Mucosa of rectum (tissue), 2 donors: Measurements from ENCODE around the gene NRXN3.

Experiments used
- H3K27ac ChIP-seq, 2 donors: one replicate each; pipeline ENCODE4 v1.7.0; 2013; ENCODE audit warnings: inconsistent platforms in 2 of 2, low read depth in 2 of 2, low read length in 2 of 2
- H3K27me3 ChIP-seq, 2 donors: one replicate each; pipeline ENCODE4 v1.7.0; 2013; ENCODE audit warnings: low read length in 2 of 2; ENCODE audit not compliant: control insufficient read depth in 2 of 2, insufficient read depth in 2 of 2
- H3K36me3 ChIP-seq, 2 donors: one replicate each; pipeline ENCODE4 v1.7.0; 2013; ENCODE audit warnings: low read length in 2 of 2; ENCODE audit not compliant: control insufficient read depth in 2 of 2, insufficient read depth in 2 of 2
- H3K4me1 ChIP-seq, 2 donors: one replicate each; pipeline ENCODE4 v1.7.0; 2013; ENCODE audit warnings: low read length in 2 of 2, mild to moderate bottlenecking in 1 of 2; ENCODE audit not compliant: control insufficient read depth in 2 of 2, insufficient read depth in 2 of 2
- H3K4me3 ChIP-seq, 2 donors: one replicate each; pipeline ENCODE4 v1.7.0; 2013; ENCODE audit warnings: low read length in 2 of 2
- H3K9ac ChIP-seq, 2 donors: one replicate each; pipeline ENCODE4 v1.7.0; 2013; ENCODE audit warnings: low read length in 2 of 2, low read depth in 1 of 2, mild to moderate bottlenecking in 1 of 2
- H3K9me3 ChIP-seq, 2 donors: one replicate each; pipeline ENCODE4 v1.7.0; 2013; ENCODE audit warnings: low read length in 2 of 2; ENCODE audit not compliant: control insufficient read depth in 2 of 2
- donor health status: healthy.
- donor health status: Normal muscosa, but diverticular disease.

NRXN3 gene

DNA sequence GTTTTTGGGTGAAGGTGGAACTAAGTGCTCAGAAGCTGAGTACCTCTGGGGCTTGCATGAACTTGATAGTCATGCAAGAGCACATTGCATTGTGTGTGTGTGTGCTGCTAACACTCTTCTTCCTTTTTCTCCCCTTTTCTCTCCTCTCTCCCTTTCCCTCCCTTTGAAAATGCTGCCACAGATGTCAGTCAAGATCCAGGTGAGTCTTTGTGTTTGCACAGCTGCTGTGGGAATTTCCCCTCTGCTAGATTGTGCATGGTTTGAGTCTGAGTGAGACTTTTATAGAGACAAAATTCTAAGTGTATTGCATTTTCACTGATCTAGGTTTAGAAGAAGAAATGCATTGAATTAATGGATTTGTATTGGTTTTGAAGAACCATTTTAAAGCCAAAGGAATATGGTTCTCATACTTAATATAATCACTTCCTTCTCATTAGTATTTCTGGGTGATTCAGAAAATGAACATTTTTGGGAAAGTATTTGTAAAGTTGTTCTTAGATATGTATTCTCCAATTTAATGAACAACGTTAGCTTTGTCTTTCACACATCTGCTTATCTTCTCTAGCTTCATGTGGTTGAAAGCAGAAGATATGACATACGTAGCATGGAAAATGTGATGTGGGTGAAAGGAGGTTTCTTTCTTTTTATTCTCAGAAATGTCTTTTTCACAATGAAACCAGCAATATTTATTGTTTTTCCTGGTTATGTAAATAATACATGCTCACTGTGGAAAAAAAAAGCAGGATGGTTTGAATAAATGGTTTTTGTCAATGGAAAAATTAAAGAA is 108.5 kb downstream of the NRXN3 start:
- no peaks in the 10 kb centered on the region for H3K4me1 ChIP-seq
- no peaks in the 10 kb centered on the region for H3K36me3 ChIP-seq
- H3K27ac ChIP-seq, result no peak overlapping the region
- no peak overlapping the region for H3K4me3 ChIP-seq
- H3K27me3 ChIP-seq, result no peaks in the 10 kb centered on the region
- no peak overlapping the region for H3K9ac ChIP-seq
- no peaks in the 10 kb centered on the region for H3K9me3 ChIP-seq

DNA sequence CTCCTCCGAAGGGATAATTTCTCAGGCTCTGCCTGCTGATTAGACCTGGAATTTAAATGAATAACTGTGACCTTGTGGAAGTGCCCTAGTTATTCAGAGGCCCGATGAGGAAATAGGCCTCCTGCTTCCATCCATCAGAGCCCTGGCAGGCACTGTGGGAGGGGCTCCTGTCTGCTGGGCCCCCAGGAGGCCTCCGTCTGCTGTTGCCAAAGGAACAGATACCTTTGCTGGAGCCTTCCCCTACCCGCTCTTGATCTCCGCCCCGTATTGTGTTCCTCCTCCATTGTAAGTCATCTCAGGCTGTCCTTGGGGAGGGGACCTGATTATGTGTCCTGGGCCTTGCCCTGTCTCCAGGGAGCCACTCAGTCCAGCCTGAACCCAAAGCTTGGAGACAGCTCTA is 112.3 kb downstream of the NRXN3 start:
- no peak overlapping the region for H3K9ac ChIP-seq
- H3K27me3 ChIP-seq, result no peaks in the 10 kb centered on the region
- no peaks in the 10 kb centered on the region for H3K36me3 ChIP-seq
- no peaks in the 10 kb centered on the region for H3K9me3 ChIP-seq
- H3K4me3 ChIP-seq, result no peak overlapping the region
- H3K4me1 ChIP-seq, result no peaks in the 10 kb centered on the region
- H3K27ac ChIP-seq, result no peak overlapping the region

- H3K36me3 ChIP-seq, result no peaks in the 10 kb centered on the region
- no peak overlapping the region for H3K9ac ChIP-seq
- H3K27me3 ChIP-seq, result no peaks in the 10 kb centered on the region
- no peaks in the 10 kb centered on the region for H3K4me1 ChIP-seq
- H3K4me3 ChIP-seq, result no peak overlapping the region
- no peaks in the 10 kb centered on the region for H3K9me3 ChIP-seq
- no peak overlapping the region for H3K27ac ChIP-seq
Measured at GRCh38 chr14:78286210-78286609, 116.0 kb downstream of the NRXN3 start.

DNA sequence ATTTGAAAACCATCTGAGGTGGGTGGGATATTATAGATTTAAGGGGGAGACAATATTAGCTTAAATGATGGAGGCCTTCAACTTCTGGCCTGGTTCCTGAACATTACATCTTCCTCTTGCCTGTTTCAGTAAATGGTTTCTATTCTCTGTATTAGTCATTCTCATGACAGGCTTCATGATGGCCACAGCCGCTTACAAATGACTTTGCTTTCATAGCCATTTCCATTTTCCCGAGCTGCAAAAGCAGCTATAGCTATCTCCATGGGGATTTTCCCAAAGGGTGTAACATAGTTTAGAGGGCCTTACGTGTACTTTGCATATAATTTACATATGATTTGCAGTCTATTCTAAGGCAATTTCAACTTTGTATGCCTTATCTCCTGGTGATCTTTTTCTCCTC is 121.8 kb downstream of the NRXN3 start:
- no peaks in the 10 kb centered on the region for H3K9me3 ChIP-seq
- H3K9ac ChIP-seq, result no peak overlapping the region
- no peak overlapping the region for H3K4me3 ChIP-seq
- H3K27me3 ChIP-seq, result no peaks in the 10 kb centered on the region
- no peak overlapping the region for H3K27ac ChIP-seq
- H3K36me3 ChIP-seq, result no peaks in the 10 kb centered on the region
- no peaks in the 10 kb centered on the region for H3K4me1 ChIP-seq

- no peak overlapping the region for H3K4me3 ChIP-seq
- H3K27ac ChIP-seq, result no peak overlapping the region
- H3K9ac ChIP-seq, result no peak overlapping the region
- no peaks in the 10 kb centered on the region for H3K4me1 ChIP-seq
- H3K36me3 ChIP-seq, result no peaks in the 10 kb centered on the region
- H3K27me3 ChIP-seq, result peaks cover 0 to 3% of the 10 kb centered on the region in 2 donors
- H3K9me3 ChIP-seq, result no peaks in the 10 kb centered on the region
Measured at GRCh38 chr14:78297858-78298257, 127.7 kb downstream of the NRXN3 start.

DNA sequence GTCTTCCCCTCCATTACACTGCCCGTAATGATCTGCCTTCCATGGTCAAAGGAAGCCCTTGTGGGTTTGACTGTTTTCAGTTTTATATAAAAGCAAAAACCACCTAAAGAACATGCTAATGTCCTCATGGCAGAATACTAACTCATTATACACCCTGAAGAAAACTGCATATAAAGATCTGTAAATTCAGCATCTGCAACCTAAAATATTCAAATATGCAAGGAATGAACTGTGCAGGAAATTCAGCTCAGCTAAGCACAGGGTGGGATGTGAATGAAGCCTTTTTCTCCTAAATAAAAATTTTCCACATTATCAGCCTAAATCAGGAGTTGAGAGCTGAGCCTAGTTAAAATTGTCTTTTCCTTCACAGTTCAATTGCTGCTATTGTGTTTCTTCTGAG is 128.1 kb downstream of the NRXN3 start:
- Histone ChIP-seq H3K4me3 (no peak overlapping the region), H3K4me1 (no peaks in the 10 kb centered on the region), H3K36me3 (no peaks in the 10 kb centered on the region), H3K9me3 (no peaks in the 10 kb centered on the region), H3K27ac (no peak overlapping the region), H3K27me3 (peaks cover 0 to 3% of the 10 kb centered on the region in 2 donors), H3K9ac (no peak overlapping the region)

- Histone ChIP-seq H3K27me3 (peaks cover 0 to 3% of the 10 kb centered on the region in 2 donors), H3K4me3 (no peak overlapping the region), H3K36me3 (no peaks in the 10 kb centered on the region), H3K9me3 (no peaks in the 10 kb centered on the region), H3K9ac (no peak overlapping the region), H3K27ac (no peak overlapping the region), H3K4me1 (no peaks in the 10 kb centered on the region)
Measured at GRCh38 chr14:78302841-78303240, 132.7 kb downstream of the NRXN3 start.

- no peak overlapping the region for H3K4me3 ChIP-seq
- no peaks in the 10 kb centered on the region for H3K36me3 ChIP-seq
- no peak overlapping the region for H3K9ac ChIP-seq
- H3K27ac ChIP-seq, result no peak overlapping the region
- H3K27me3 ChIP-seq, result no peaks in the 10 kb centered on the region
- H3K9me3 ChIP-seq, result no peaks in the 10 kb centered on the region
- no peaks in the 10 kb centered on the region for H3K4me1 ChIP-seq
Measured at GRCh38 chr14:78307671-78308070, 137.5 kb downstream of the NRXN3 start.

DNA sequence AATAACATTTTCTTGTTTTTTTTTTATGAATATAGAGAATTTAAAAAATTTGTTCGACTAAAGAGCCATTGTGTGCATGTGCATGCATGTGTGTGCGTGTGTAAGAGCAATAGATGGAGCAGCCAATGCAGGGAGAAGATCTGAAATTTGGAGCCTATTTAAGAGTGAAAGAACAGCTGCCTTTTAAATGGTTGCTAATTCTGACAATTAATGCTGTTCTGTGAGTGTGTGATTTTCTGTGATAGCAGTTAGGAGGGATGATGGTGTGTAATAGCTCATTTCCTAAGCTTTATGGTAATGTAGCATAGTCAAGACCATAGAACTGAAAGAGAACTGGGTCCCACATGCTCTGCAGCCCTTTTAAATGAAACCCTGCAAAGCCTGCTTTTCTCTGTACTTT is 137.9 kb downstream of the NRXN3 start:
- H3K4me1 ChIP-seq, result no peaks in the 10 kb centered on the region
- H3K36me3 ChIP-seq, result no peaks in the 10 kb centered on the region
- no peak overlapping the region for H3K4me3 ChIP-seq
- H3K27ac ChIP-seq, result no peak overlapping the region
- no peaks in the 10 kb centered on the region for H3K27me3 ChIP-seq
- H3K9ac ChIP-seq, result no peak overlapping the region
- no peaks in the 10 kb centered on the region for H3K9me3 ChIP-seq

GRCh38 chr14:78310272-78310671 is 140.1 kb downstream of the NRXN3 start:
- Histone ChIP-seq H3K36me3 (no peaks in the 10 kb centered on the region), H3K4me3 (no peak overlapping the region), H3K27me3 (no peaks in the 10 kb centered on the region), H3K9me3 (no peaks in the 10 kb centered on the region), H3K4me1 (no peaks in the 10 kb centered on the region), H3K9ac (no peak overlapping the region), H3K27ac (no peak overlapping the region)
